Choroid plexus epithelial cell (primary cell): ENCODE data around the gene GTF2F1.
"Not testable (repeated sequence)": the region's sequence is repeated elsewhere in the genome, so short reads cannot be mapped to it uniquely, and the experiment has no call there.

Experiments
- DNase-seq: peaks from one replicate; pipeline ENCODE4 v3.0.0-alpha.2; 2010; ENCODE audit warnings: low read depth
- H3K4me3 ChIP-seq: 2 replicates; pipeline ENCODE4 v1.5.1; 2011; ENCODE audit warnings: low read depth, mild to moderate bottlenecking, control low read depth, low read length, moderate library complexity
- CTCF ChIP-seq: conservative IDR thresholded peaks from 2 replicates; pipeline ENCODE4 v1.5.1; 2011; ENCODE audit warnings: low read depth, mild to moderate bottlenecking, control low read depth, inconsistent platforms, low read length, moderate library complexity

The GTF2F1 gene

GRCh38 chr19:6362027-6362350 lies 31.0 kb downstream of the GTF2F1 start:
- TF ChIP-seq CTCF: no peak
- no peak for DNase-seq
- peak overlapping the region; percentile 87 for H3K4me3 ChIP-seq

- DNase-seq: not testable (repeated sequence)
- peak overlapping the region; percentile 87 for H3K4me3 ChIP-seq
Observed at GRCh38 chr19:6360857-6361216, 32.1 kb downstream of the GTF2F1 start.

GRCh38 chr19:6360445-6360844 lies 32.5 kb downstream of the GTF2F1 start:
- not testable (repeated sequence) for H3K4me3 ChIP-seq, DNase-seq

- no peak for DNase-seq
- TF ChIP-seq CTCF: no peak
- H3K4me3 ChIP-seq: no peak overlapping the region
Observed at GRCh38 chr19:6359568-6360341, 33.2 kb downstream of the GTF2F1 start.

- DNase-seq: no peak
- H3K4me3 ChIP-seq: no peak overlapping the region
- no peak for TF ChIP-seq CTCF
Observed at GRCh38 chr19:6358003-6358402, 35.0 kb downstream of the GTF2F1 start.

- TF ChIP-seq CTCF: no peak
- no peak for DNase-seq
- H3K4me3 ChIP-seq: no peak overlapping the region
Observed at GRCh38 chr19:6357174-6357573, 35.8 kb downstream of the GTF2F1 start.

GRCh38 chr19:6355321-6356040 lies 37.5 kb downstream of the GTF2F1 start:
- not testable (repeated sequence) for H3K4me3 ChIP-seq, DNase-seq

GRCh38 chr19:6354098-6354674 lies 38.8 kb downstream of the GTF2F1 start:
- peak; percentile 46 for DNase-seq
- no peak overlapping the region for H3K4me3 ChIP-seq
- peak; percentile 76 for TF ChIP-seq CTCF
